Measurements from ENCODE around the gene TNPO2.

DNA sequence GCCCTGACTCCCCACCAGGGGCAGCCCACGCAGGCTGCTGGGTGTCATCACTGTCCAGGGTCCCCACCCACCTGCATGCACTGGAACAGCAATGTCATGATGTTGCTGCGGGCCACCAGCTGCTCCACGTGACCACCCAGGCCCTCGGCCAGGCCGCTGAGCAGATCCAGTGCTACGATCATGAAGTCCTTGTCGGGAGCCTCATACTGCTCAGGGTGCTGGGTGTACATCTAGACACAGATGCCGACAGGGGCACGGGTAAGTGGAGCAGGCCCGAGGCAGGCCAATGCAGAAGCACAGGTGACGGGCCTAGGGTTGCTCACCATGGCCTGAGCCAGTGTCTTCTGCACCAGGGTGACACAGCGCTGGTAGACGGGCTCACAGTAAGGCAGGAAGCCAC lies 18.6 kb downstream of the TNPO2 start:
- TF ChIP-seq, protein P1, sequence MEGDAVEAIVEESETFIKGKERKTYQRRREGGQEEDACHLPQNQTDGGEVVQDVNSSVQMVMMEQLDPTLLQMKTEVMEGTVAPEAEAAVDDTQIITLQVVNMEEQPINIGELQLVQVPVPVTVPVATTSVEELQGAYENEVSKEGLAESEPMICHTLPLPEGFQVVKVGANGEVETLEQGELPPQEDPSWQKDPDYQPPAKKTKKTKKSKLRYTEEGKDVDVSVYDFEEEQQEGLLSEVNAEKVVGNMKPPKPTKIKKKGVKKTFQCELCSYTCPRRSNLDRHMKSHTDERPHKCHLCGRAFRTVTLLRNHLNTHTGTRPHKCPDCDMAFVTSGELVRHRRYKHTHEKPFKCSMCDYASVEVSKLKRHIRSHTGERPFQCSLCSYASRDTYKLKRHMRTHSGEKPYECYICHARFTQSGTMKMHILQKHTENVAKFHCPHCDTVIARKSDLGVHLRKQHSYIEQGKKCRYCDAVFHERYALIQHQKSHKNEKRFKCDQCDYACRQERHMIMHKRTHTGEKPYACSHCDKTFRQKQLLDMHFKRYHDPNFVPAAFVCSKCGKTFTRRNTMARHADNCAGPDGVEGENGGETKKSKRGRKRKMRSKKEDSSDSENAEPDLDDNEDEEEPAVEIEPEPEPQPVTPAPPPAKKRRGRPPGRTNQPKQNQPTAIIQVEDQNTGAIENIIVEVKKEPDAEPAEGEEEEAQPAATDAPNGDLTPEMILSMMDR (IDR thresholded peaks at IDR 0.05): no peak
- TF ChIP-seq POLR2A (IDR thresholded peaks at IDR 0.05): no peak

All from body of pancreas (tissue), 4 donors.